NB4 (cell line): ENCODE measurements around the gene SLC6A6.

ENCODE experiments used
- DNase-seq: peaks from one replicate; pipeline ENCODE4 v3.0.0; 2010; ENCODE audit warnings: low read depth
- H3K4me3 ChIP-seq: one replicate; pipeline ENCODE4 v1.5.1; 2011; ENCODE audit warnings: mild to moderate bottlenecking, low read depth, low read length, moderate library complexity
- CTCF ChIP-seq: IDR thresholded peaks from one replicate; pipeline ENCODE4 v1.5.1; 2012; ENCODE audit warnings: low read depth, low read length
- MAX ChIP-seq: IDR thresholded peaks from 2 replicates; pipeline ENCODE4 v1.6.1; 2011; ENCODE audit warnings: low read depth, low read length
- MYC ChIP-seq: IDR thresholded peaks from 2 replicates; pipeline ENCODE4 v1.6.1; 2011; ENCODE audit warnings: low read depth, low read length
- POLR2A ChIP-seq: IDR thresholded peaks from 2 replicates; pipeline ENCODE4 v1.6.1; 2011; ENCODE audit warnings: mild to moderate bottlenecking; ENCODE audit not compliant: insufficient read length; ENCODE audit errors: extremely low read depth

SLC6A6 gene

GRCh38 chr3:14426305-14426620, 23.9 kb downstream of the SLC6A6 start:
- H3K4me3 ChIP-seq = no peak overlapping the region
- no peak for TF ChIP-seq MYC
- TF ChIP-seq POLR2A = no peak
- no peak for TF ChIP-seq CTCF
- TF ChIP-seq MAX = no peak
- no peak for DNase-seq

- DNase-seq = no peak
- TF ChIP-seq CTCF = no peak
- TF ChIP-seq MAX = no peak
- TF ChIP-seq MYC = no peak
- TF ChIP-seq POLR2A = no peak
Measured at GRCh38 chr3:14428087-14429033, 26.0 kb downstream of the SLC6A6 start.

GRCh38 chr3:14429237-14429636, 26.8 kb downstream of the SLC6A6 start:
- H3K4me3 ChIP-seq = no peak overlapping the region
- no peak for DNase-seq
- TF ChIP-seq CTCF (no peak), MAX (no peak), POLR2A (no peak), MYC (no peak)

More at GRCh38 chr3:14428087-14429033, 26.0 kb downstream of the SLC6A6 start:
- no peak overlapping the region for H3K4me3 ChIP-seq

- no peak for DNase-seq
Measured at GRCh38 chr3:14429640-14430039, 27.2 kb downstream of the SLC6A6 start.

GRCh38 chr3:14430053-14430452, 27.6 kb downstream of the SLC6A6 start:
- no peak for TF ChIP-seq MAX
- no peak for TF ChIP-seq CTCF
- no peak for TF ChIP-seq MYC
- no peak for TF ChIP-seq POLR2A
- DNase-seq = no peak
- no peak overlapping the region for H3K4me3 ChIP-seq

More at GRCh38 chr3:14429640-14430039, 27.2 kb downstream of the SLC6A6 start:
- TF ChIP-seq CTCF = no peak
- TF ChIP-seq POLR2A = no peak
- no peak for TF ChIP-seq MAX
- TF ChIP-seq MYC = no peak
- H3K4me3 ChIP-seq = no peak overlapping the region
